SK-N-MC (cell line): Measurements from ENCODE around the gene ACOT8.
"Not testable (repeated sequence)": the region's sequence is repeated elsewhere in the genome, so short reads cannot be mapped to it uniquely, and the experiment has no call there.

Experiments
- EZH2 ChIP-seq: fragments of 200-600 bp; sonication (generic); IDR thresholded peaks from one replicate; pipeline ENCODE4 v1.6.1; 2017; ENCODE audit warnings: antibody characterized with exemption
- FOXP2 ChIP-seq: optimal IDR thresholded peaks from 2 replicates; pipeline ENCODE3; 2011; ENCODE audit warnings: mild to moderate bottlenecking, moderate library complexity; ENCODE audit not compliant: insufficient read depth; ENCODE audit errors: extremely low read length, control extremely low read depth
- POLR2AphosphoS5 ChIP-seq: IDR thresholded peaks from 2 replicates; pipeline ENCODE4 v1.6.1; 2012; ENCODE audit warnings: mild to moderate bottlenecking, low read depth, low read length, borderline replicate concordance

DNA sequence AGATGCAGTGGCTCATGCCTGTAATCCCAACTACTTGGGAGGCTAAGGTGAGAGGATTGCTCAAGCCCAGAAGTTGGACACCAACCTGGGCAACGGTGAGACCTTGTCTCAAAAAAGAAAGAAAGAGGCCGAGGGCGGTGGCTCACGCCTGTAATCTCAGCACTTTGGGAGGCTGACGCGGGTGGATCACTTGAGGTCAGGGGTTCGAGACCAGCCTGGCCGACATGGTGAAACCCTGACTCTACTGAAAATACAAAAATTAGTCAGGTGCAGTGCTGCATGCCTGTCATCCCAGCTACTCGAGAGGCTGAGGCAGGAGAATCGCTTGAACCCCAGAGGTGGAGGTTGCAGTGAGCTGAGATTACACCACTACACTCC, 16.9 kb upstream of the ACOT8 start:
- not testable (repeated sequence) for TF ChIP-seq POLR2AphosphoS5, EZH2, FOXP2
